Ovary (tissue), 3 donors: ENCODE data around the gene NCKAP1.

Source experiments
- CTCF ChIP-seq, 3 donors: fragments of 450-650 bp in 2 of 3; fragments of 200-600 bp in 1 of 3; IDR thresholded peaks; one replicate each; pipeline versions ENCODE4 v1.5.1 to v1.8.0; 2016 to 2022; ENCODE audit warnings: antibody characterized with exemption in 3 of 3, mild to moderate bottlenecking in 1 of 3
- EP300 ChIP-seq: sonication (generic); formaldehyde crosslinking; IDR thresholded peaks from one replicate; pipeline ENCODE4 v1.6.1; 2017; ENCODE audit warnings: antibody characterized with exemption
- POLR2A ChIP-seq: fragments of 450-650 bp; IDR thresholded peaks from one replicate; pipeline ENCODE4 v1.6.1; 2017; ENCODE audit warnings: antibody characterized with exemption, mild to moderate bottlenecking, moderate library complexity
- donor health status: DM: no; HTN: no; CAD: no.

GRCh38 chr2:182866095-182866460, 172.2 kb downstream of the NCKAP1 start:
- TF ChIP-seq EP300 (no peak), CTCF (IDR thresholded peaks at IDR 0.05) (no peak), POLR2A (no peak)
